ENCODE measurements around the gene INPP5A.
"Not testable (repeated sequence)": the region's sequence is repeated elsewhere in the genome, so short reads cannot be mapped to it uniquely, and the experiment has no call there.

INPP5A gene

DNA sequence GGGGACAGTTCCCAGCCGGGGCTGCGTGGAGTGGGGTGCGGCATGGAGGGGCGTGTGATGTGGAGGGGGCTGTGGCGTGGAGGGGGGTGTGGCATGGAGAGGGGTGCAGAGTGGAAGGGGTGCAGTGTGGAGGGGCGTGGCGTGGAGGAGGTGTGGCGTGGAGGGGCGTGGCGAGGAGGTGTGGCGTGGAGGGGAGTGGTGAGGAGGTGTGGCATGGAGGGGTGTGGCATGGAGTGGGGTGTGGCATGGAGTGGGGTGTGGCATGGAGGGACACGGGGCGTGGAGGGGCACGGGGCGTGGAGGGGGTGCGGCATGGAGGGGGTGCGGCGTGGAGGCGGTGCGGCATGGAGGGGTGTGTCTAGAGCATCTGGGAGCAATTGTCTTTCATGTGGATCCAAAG, 214.8 kb downstream of the INPP5A start:
- DNase-seq: no peak

DNA sequence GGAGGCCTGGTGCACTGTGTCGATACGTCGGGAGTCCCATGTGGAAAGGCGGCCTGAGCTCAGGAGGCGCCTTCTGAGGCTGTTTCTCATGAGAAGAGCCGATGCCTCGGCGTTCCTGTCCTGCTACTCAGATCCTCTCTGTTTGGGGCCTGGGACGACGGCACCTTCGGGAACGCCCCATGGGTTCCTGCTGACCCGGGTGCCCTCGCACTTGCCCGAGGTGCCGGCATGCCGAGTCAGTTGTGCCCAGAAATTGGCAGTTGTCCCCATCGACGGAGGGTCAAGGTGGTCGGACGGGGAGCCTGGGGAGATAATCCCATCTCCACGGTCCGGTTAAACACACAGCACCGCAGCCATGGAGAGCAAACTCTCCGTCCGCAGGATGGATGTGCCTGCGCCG, 215.4 kb downstream of the INPP5A start:
- DNase-seq: no peak

DNA sequence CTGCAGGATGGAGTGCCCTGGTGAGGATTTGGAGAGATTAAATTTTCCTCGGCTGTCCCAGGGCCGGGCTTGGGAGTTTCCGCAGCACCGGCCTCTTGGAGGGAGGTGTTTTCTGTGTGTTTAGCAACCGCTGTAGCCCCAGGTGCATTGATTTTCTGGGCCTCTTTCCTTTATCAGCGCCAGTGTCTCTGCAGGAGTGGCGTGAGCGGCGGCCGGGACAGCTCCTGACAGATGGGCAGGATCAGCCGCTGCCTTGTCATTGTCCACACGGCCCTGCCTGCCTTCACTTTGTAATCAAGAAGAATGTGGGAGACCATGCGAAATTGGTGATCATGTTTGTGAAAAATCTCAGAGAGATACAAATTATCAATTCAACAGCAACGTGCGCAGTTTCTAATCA, 216.0 kb downstream of the INPP5A start:
- DNase-seq: no peak

DNA sequence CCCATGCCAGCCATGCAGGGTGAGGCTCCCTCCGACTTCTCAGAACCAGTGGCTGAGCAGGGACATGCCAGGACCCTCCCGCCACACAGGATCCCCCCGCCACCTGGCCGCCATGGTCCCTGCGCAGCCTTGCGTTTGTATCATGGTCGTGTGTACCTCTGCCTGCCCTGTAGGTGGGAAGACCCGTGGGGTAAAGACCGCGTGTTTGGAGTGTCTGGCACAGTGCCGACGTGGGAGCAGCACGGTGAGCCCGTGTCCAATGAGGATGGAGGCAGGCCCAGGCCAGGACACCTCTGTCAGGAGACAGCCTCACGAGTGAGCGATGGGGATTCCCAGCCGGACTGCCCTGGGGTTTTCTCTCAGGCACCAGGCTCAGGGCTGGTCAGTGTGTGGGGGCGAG, 216.5 kb downstream of the INPP5A start:
- DNase-seq: no peak

DNA sequence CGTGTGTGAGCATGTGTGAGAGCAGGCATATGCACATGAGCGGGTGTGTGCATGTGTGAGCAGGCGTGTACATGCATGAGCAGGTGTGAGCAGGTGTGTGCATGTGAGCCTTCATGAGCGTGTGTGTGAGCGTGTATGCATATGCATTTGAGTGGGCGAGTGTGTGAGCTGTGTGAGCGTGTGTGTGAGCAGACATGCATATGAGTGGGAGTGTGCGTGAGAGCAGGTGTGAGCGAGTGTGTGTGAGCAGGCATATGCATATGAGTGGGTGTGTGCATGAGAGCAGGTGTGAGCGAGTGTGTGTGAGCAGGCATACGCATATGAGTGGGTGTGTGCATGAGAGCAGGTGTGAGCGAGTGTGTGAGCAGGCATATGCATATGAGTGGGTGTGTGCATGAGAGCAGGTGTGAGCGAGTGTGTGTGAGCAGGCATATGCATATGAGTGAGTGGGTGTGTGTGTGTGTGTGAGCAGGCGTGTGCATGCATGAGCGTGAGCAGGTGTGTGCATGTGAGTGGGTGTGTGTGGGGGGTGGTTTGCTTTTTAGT, 217.7 kb downstream of the INPP5A start:
- DNase-seq: no peak

DNA sequence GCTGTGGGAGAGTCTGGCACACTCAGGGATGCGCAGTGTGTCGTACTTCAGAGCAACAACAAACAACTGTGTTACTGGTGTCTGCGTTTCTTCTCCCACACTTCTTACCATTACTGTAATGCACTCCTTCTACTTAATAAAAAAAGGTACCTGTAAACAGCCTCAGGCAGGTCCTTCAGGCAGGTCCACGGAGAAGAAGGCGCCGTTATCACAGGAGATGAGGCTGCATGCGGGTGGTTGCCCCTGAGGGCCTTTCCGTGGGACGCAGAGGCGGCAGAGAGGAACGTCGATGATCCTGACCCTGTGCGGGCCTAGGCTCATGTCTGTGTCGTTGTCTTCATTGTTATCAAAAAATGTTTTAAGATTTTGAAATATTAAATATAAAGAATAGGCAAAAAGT, 219.0 kb downstream of the INPP5A start:
- no peak for DNase-seq

GRCh38 chr10:132757171-132757570, 219.6 kb downstream of the INPP5A start:
- DNase-seq: no peak

DNA sequence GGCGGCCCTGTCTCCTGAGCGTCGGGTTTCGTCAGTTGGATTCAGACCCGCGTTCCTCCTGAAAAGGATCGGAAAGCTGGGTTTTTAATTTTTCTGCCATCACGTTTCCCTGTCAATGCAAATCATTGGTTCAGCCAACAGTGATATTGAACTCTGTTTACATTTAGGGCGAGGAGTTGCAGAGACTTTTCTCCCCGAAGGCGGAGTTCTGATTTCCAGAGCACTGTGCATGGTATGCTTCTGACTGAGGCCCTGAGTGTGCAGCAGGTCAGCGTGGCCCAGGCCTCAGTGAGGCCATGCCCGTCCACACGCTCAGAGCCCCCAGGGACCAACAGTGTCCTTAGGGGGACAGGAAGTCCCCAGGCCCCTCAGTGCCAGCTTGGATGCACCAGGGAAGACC, 221.3 kb downstream of the INPP5A start:
- no peak for DNase-seq

- no peak for DNase-seq
Measured at GRCh38 chr10:132761395-132762060, 223.9 kb downstream of the INPP5A start.

DNA sequence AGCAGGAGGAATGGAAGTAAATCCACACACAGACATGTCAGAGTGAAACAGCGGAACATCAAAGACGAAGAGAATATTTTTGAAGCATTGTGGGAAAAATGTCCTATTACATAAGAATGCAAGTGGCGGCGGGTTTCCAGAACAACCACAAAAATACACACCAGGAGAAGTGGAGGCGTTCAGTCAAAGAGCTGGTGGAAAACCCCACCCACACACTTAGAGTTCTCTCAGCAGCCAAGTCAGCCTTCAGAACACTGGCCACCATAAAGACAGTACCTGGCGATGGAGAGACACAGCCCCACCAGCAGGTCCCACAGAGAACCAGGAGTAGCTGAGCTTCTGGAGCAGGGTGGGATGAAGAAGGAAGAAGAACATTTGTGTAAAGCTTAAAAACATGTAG, 224.7 kb downstream of the INPP5A start:
- no peak for DNase-seq

GRCh38 chr10:132763545-132763944, 226.0 kb downstream of the INPP5A start:
- DNase-seq: no peak

- DNase-seq: no peak
Measured at GRCh38 chr10:132764108-132764507, 226.5 kb downstream of the INPP5A start.

GRCh38 chr10:132765435-132765834, 227.8 kb downstream of the INPP5A start:
- DNase-seq: no peak

DNA sequence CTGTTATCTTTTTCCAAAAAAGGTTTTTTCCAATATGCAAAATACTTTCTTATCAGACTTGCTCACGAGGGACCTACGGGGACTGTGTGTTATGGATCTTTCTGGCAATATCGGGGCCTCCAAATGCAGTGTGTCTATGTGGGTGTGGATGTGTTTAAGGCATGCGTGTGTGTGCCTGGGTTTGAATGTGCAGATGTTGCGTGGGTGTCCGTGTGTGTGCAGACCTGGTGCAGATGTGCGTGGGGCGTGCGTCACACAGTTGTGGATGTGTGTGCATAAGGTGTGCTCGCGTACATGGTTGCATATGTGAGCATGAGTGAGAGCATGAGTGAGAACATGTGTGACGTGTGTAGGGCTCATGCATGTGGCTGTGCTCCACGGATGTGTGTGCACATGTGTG, 228.7 kb downstream of the INPP5A start:
- DNase-seq: no peak

GRCh38 chr10:132768346-132769248, 231.0 kb downstream of the INPP5A start:
- no peak for DNase-seq

- no peak for DNase-seq
Measured at GRCh38 chr10:132770061-132771021, 232.8 kb downstream of the INPP5A start.

- DNase-seq: not testable (repeated sequence)
Measured at GRCh38 chr10:132772816-132773215, 235.2 kb downstream of the INPP5A start.

- no peak for DNase-seq
Measured at GRCh38 chr10:132774181-132774901, 236.8 kb downstream of the INPP5A start.

- DNase-seq: no peak
Measured at GRCh38 chr10:132774902-132775863, 237.6 kb downstream of the INPP5A start.

DNA sequence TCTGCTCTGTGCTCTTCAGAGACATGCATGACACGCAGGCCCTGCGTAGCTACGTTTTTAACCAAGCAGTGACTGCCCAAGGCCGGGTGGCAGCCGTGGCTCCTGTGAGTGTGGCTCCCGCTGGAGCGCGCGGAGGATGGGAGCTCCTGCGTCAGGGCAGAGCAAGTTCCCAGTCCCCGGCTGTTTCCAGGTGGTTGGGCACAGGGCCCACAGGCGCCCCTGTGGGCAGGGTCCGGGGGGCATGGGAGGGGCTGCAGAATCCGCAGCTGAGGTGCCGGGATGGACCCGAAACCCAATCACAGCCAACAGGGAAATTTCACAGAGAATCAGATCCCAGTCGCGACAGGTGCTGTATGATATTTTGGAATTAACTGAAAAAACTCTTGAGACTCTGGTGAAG, 238.6 kb downstream of the INPP5A start:
- DNase-seq: no peak

GRCh38 chr10:132776821-132777220, 239.2 kb downstream of the INPP5A start:
- DNase-seq: no peak
